ENCODE data around the gene SEC14L2.
A peak's percentile ranks its signal among the peaks of the same experiment; 100 is the strongest.

Gene SEC14L2

GRCh38 chr22:30404307-30404706, 7.5 kb downstream of the SEC14L2 start:
- ChIA-PET CTCF (interaction anchor here (0.6 to 0.9 kb wide), 3 partner anchors 76 to 115 kb away, joined by 3 to 4 read pairs (median 3); partner anchors contain the start of gene CASTOR1), POLR2A (interaction anchor here (1.7 kb wide), 1 partner anchor 18 kb away, joined by 3 read pairs; no protein-coding TSS in a partner anchor)
- Histone ChIP-seq H3K9me3 (ENCODE audit: control insufficient read depth, insufficient read depth, low read depth, low read length) (no peaks in the 10 kb centered on the region), H3K36me3 (ENCODE audit: control insufficient read depth in 2 of 2, insufficient read depth in 1 of 2, low read length in 2 of 2) (peaks cover 28 to 48% of the 10 kb centered on the region in 2 experiments), H3K4me3 (ENCODE audit: low read depth, low read length) (no peak overlapping the region), H3K27ac (ENCODE audit: extremely low read depth, low read depth, low read length) (no peak overlapping the region), H3K4me1 (ENCODE audit: control insufficient read depth, insufficient read depth, low read length) (no peaks in the 10 kb centered on the region)
- TF ChIP-seq OVOL3 (tag by site-specific recombination; IDR thresholded peaks at IDR 0.05) (no peak), ZNF311 (tag by site-specific recombination; IDR thresholded peaks at IDR 0.05; ENCODE audit: borderline replicate concordance) (no peak), ATF2 (tag by site-specific recombination; IDR thresholded peaks at IDR 0.05; ENCODE audit: low read depth) (no peak), ZNF184 (tag by site-specific recombination; IDR thresholded peaks at IDR 0.05) (no peak), TCF7L2 (IDR thresholded peaks at IDR 0.05; ENCODE audit: borderline replicate concordance, low read depth, low read length) (no peak), ZNF302 (tag by site-specific recombination; IDR thresholded peaks at IDR 0.05; ENCODE audit: low read depth) (no peak), ZNF558 (tag by site-specific recombination; IDR thresholded peaks at IDR 0.05) (no peak), ZNF670 (tag by site-specific recombination; IDR thresholded peaks at IDR 0.05; ENCODE audit: low read depth) (no peak)
- TF ChIP-seq, protein P1, sequence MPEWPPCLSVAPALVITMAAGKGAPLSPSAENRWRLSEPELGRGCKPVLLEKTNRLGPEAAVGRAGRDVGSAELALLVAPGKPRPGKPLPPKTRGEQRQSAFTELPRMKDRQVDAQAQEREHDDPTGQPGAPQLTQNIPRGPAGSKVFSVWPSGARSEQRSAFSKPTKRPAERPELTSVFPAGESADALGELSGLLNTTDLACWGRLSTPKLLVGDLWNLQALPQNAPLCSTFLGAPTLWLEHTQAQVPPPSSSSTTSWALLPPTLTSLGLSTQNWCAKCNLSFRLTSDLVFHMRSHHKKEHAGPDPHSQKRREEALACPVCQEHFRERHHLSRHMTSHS (tag by site-specific recombination; IDR thresholded peaks at IDR 0.05): no peak

DNA sequence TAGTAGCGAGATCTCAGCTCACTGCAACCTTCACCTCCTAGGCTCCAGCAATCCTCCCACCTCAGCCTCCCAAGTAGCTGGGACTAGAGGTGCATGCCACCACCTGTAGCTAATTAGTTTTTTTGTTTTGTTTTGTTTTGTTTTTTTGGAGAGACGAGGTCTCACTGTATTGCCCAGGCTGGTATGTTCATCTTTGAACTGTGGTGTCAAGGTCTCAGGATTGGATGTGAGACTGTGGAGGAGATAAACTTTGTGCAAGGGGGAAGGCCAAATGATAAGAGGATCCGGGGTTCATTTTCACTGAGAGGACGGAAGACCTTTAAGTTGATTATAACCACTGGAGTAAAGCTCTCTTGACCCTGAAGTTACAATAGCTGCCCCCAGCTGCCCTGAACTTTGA, 8.9 kb downstream of the SEC14L2 start:
- Histone ChIP-seq H3K9me3 (ENCODE audit: control insufficient read depth, insufficient read depth, low read depth, low read length) (no peaks in the 10 kb centered on the region), H3K27ac (ENCODE audit: extremely low read depth, low read depth, low read length) (no peak overlapping the region), H3K4me3 (ENCODE audit: low read depth, low read length) (no peak overlapping the region), H3K4me1 (ENCODE audit: control insufficient read depth, insufficient read depth, low read length) (no peaks in the 10 kb centered on the region), H3K36me3 (ENCODE audit: control insufficient read depth in 2 of 2, insufficient read depth in 1 of 2, low read length in 2 of 2) (peaks cover 37 to 55% of the 10 kb centered on the region in 2 experiments)
- CTCF ChIA-PET: interaction anchor here (0.6 to 1.8 kb wide), 3 partner anchors 19 to 75 kb away, joined by 3 to 6 read pairs (median 6); no protein-coding TSS in a partner anchor
- TF ChIP-seq ZNF571 (tag by site-specific recombination; IDR thresholded peaks at IDR 0.05): no peak
- TF ChIP-seq SCRT1 (tag by site-specific recombination; IDR thresholded peaks at IDR 0.05; ENCODE audit: borderline replicate concordance): 0 out of 2 replicates have a peak, but pooled peaks have one; percentile 17
- peak; percentile 26; the same call in 1 of the 2 replicates for TF ChIP-seq SCRT2 (tag by site-specific recombination; IDR thresholded peaks at IDR 0.05)
- TF ChIP-seq ZNF544 (tag by site-specific recombination; IDR thresholded peaks at IDR 0.05): no peak
- TF ChIP-seq ZNF24 (tag by site-specific recombination; IDR thresholded peaks at IDR 0.05): no peak
- POLR2A ChIA-PET: interaction anchor here (0.9 to 1.7 kb wide), 2 partner anchors 17 to 19 kb away, joined by 3 read pairs; no protein-coding TSS in a partner anchor

- CTCF ChIA-PET: interaction anchor here (0.6 to 1.8 kb wide), 5 partner anchors 16 to 75 kb away, joined by 3 to 6 read pairs (median 4); no protein-coding TSS in a partner anchor
- Histone ChIP-seq H3K27ac (ENCODE audit: extremely low read depth, low read depth, low read length) (no peak overlapping the region), H3K9me3 (ENCODE audit: control insufficient read depth, insufficient read depth, low read depth, low read length) (no peaks in the 10 kb centered on the region), H3K4me3 (ENCODE audit: low read depth, low read length) (no peak overlapping the region), H3K4me1 (ENCODE audit: control insufficient read depth, insufficient read depth, low read length) (no peaks in the 10 kb centered on the region), H3K36me3 (ENCODE audit: control insufficient read depth in 2 of 2, insufficient read depth in 1 of 2, low read length in 2 of 2) (peaks cover 44 to 62% of the 10 kb centered on the region in 2 experiments)
- TF ChIP-seq ZNF830 (tag by site-specific recombination; IDR thresholded peaks at IDR 0.05; ENCODE audit: low read depth): no peak
- no peak for TF ChIP-seq ZNF175 (tag by site-specific recombination; IDR thresholded peaks at IDR 0.05)
- TF ChIP-seq ZNF311 (tag by site-specific recombination; IDR thresholded peaks at IDR 0.05; ENCODE audit: borderline replicate concordance): no peak
- POLR2A ChIA-PET: no interaction called here
Observed at GRCh38 chr22:30406400-30406799, 9.6 kb downstream of the SEC14L2 start.

Data from HEK293 (cell line).